Pancreas (tissue), 10 donors: ENCODE data around the gene IFIT1. TPM values are rescaled to one million over a fixed set of nuclear protein-coding genes. Genes with fewer than 3 reads are reported as not detected.

Source experiments
- ATAC-seq, 4 donors: fragments of 200-7000 bp; cut with Tn5 transposase; one replicate each; pipeline versions ENCODE4 v1.8.0 to v1.9.1; 2020; ENCODE audit warnings: mild to moderate bottlenecking in 4 of 4, moderate library complexity in 4 of 4
- DNase-seq, 6 donors: peaks; one replicate each; pipeline ENCODE4 v3.0.0-alpha.2; 2020
- FAIRE-seq: peaks from 2 replicates; lab custom pipeline; 2012; peaks lifted over from hg19 to GRCh38; lab: Jason Lieb, UNC
- H3K27ac ChIP-seq, 4 donors: fragments of 200-600 bp; sonication (generic); 1 replicate in 3 of 4; 2 replicates in 1 of 4; pipeline versions ENCODE4 v1.5.0 to v1.8.0; 2020
- H3K27me3 ChIP-seq, 4 donors: fragments of 200-600 bp; one replicate each; pipeline ENCODE4 v1.8.0; 2021
- H3K36me3 ChIP-seq, 3 donors: fragments of 200-600 bp; sonication (generic) in 1 of 3; one replicate each; pipeline versions ENCODE4 v1.5.0 to v1.8.0; 2020 to 2021
- H3K4me1 ChIP-seq, 3 donors: fragments of 200-600 bp; one replicate each; pipeline ENCODE4 v1.8.0; 2021
- H3K4me3 ChIP-seq, 4 donors: fragments of 200-600 bp; sonication (generic) in 2 of 4; one replicate each; pipeline versions ENCODE4 v1.5.0 to v1.8.0; 2020 to 2021
- H3K9me3 ChIP-seq, 4 donors: fragments of 200-600 bp; one replicate each; pipeline ENCODE4 v1.8.0; 2021
- CTCF ChIP-seq, 4 donors: fragments of 200-600 bp; sonication (generic) in 3 of 4; IDR thresholded peaks; one replicate each; pipeline versions ENCODE4 v1.5.0 to v1.8.0; 2021; ENCODE audit warnings: antibody characterized with exemption in 4 of 4
- WGBS, 2 donors: extraction: QIAGEN DNeasy Blood & Tissue Kit; methylation state at CpG; one replicate each; pipeline ENCODE4 v1.1.7; 2013; 5-methylcytosine and 5-hydroxymethylcytosine counted together
- intact Hi-C, 3 donors: fragments of 100-400 bp; cut with DNase I; formaldehyde crosslinking; loops; one replicate each; pipeline versions ENCODE4 v1.11.1 to v1.14.2; 2022
- polyA plus RNA-seq, 2 donors: library from polyadenylated mRNA; stranded (reverse); fragments of 200-250 nt; gene quantifications; one replicate each; pipeline ENCODE4 v1.2.3, GENCODE V29; 2013
- total RNA-seq, 6 donors: library from RNA; stranded (reverse); fragmentation: NEBNext Ultra II Directional in 4 of 6; extraction: Animal tissue kit (Norgen Biotek cat#: 25700) in 4 of 6; gene quantifications; one replicate each; pipeline versions ENCODE4 v1.2.1 to v1.2.4, GENCODE V29; 2021 to 2023
- donor health status: healthy with polysubstance abuse.
- donor health status: DM: no; HTN: no; CAD: no; lungs with moderate emphysema.
- donor health status: DM: no; HTN: no; CAD: no.
- donor health status: control.
- donor health status: control.
- donor health status: Bipolar disorder and iron deficiency.
- donor health status: DM: yes; HTN: yes; CAD: no.
- donor health status: DM: no; HTN: no; CAD: no.
- donor health status: DM: no; HTN: no; CAD: no.
- donor health status: DM: yes; HTN: yes; CAD: no.

The IFIT1 gene
- total and polyA plus RNA-seq, 8 donors, result 2.4 to 11.4 (median 4.0) TPM

DNA sequence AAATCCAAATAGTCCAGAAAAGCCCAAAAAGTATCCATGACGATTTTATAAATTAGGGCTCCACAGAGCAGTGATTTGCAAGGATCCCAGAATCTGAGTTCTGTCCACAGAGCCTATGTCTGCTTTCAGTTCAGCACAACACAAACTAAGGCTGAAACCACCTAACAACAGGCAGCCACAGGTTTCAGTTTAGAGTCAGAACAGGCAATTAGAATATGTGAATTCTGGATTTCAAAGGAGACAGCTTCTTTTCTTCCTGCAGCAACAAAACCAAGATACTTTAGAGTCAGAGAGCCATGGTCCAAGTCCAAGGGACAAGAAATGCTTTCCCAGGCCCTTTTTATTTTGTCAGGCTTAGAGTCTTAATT lies 41.0 kb upstream of the IFIT1 start:
- H3K36me3 ChIP-seq, result no peaks in the 10 kb centered on the region
- H3K4me1 ChIP-seq, result peaks cover 0 to 8% (median 6%) of the 10 kb centered on the region in 3 donors
- ATAC-seq, result peak; percentile 17 to 60 (median 38)
- TF ChIP-seq CTCF (IDR thresholded peaks at IDR 0.05), result no peak
- no peak for DNase-seq
- H3K27me3 ChIP-seq, result no peaks in the 10 kb centered on the region
- H3K4me3 ChIP-seq, result no peak overlapping the region
- intact Hi-C loops, result no loop called here
- WGBS, 2 donors, result 27 to 39% methylated on average over 1 of the region's 1 CpG
- H3K27ac ChIP-seq, result peak overlapping the region; percentile 72 to 90 (median 78)
- no peak for FAIRE-seq
- H3K9me3 ChIP-seq, result no peaks in the 10 kb centered on the region

DNA sequence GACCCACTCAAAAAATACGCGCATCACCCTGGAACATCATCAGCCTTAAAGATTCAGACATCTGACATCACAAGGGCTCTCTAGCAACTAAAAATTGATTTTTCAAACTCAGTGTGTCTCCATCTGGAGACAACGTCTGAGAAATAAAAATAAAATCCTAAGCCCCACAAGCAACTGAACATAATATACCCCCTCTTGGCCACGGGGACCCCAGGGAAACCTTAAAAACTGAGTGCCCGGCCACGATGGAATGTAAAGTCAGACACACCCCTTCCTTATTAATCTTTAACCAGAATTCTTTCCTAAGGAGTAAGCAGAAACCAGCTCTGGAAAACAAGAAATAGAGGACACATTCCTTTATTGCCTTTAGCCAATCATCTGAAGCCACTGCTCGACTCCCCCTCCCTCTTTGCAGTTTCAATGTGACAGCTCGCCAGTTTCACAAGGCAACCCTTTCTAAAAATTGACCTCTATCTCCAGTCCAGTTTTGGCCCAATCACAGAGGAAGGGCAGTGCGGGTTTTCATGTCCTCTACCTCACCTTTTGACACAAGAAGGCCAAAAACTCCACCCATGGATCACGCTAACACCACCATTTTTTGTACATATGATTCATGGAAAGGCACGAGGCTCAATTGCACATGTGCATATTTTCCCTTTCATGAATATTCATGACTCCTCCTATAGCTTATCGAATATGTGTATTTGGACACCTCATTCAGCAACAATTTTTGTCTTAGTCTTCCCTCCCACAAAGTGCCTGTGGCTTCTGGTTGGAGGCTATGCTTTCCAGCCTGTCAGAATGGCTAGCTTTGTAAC lies 40.4 kb upstream of the IFIT1 start:
- FAIRE-seq (no peak), ATAC-seq (peak; percentile 83 to 90 (median 88)), DNase-seq (peak in 4 of 6 donors; percentile 39 to 74 (median 62))
- no peak overlapping the region for H3K4me3 ChIP-seq
- no peak for TF ChIP-seq CTCF (IDR thresholded peaks at IDR 0.05)
- H3K9me3 ChIP-seq, result no peaks in the 10 kb centered on the region
- peak overlapping the region; percentile 72 to 90 (median 78) for H3K27ac ChIP-seq
- WGBS, 2 donors, result 14 to 21% methylated on average over 12 of the region's 12 CpGs
- H3K27me3 ChIP-seq, result no peaks in the 10 kb centered on the region
- intact Hi-C loops, result no loop called here
- peaks cover 0 to 8% (median 6%) of the 10 kb centered on the region in 3 donors for H3K4me1 ChIP-seq
- no peaks in the 10 kb centered on the region for H3K36me3 ChIP-seq

GRCh38 chr10:89352802-89353201 lies 39.6 kb upstream of the IFIT1 start:
- FAIRE-seq, result no peak
- WGBS, 2 donors, result 94% methylated on average over 4 of the region's 4 CpGs
- no peak for ATAC-seq
- intact Hi-C loops, result no loop called here
- H3K36me3 ChIP-seq, result no peaks in the 10 kb centered on the region
- H3K9me3 ChIP-seq, result no peaks in the 10 kb centered on the region
- no peak overlapping the region for H3K4me3 ChIP-seq
- DNase-seq, result no peak
- no peaks in the 10 kb centered on the region for H3K27me3 ChIP-seq
- TF ChIP-seq CTCF (IDR thresholded peaks at IDR 0.05), result no peak
- H3K27ac ChIP-seq, result peak overlapping the region in 3 of 4 donors; percentile 72 to 90 (median 85)
- H3K4me1 ChIP-seq, result peaks cover 0 to 8% (median 6%) of the 10 kb centered on the region in 3 donors

- intact Hi-C loops, result no loop called here
- Histone ChIP-seq H3K36me3 (no peaks in the 10 kb centered on the region), H3K9me3 (no peaks in the 10 kb centered on the region), H3K27me3 (no peaks in the 10 kb centered on the region), H3K27ac (no peak overlapping the region), H3K4me1 (peaks cover 0 to 8% (median 6%) of the 10 kb centered on the region in 3 donors), H3K4me3 (no peak overlapping the region)
- TF ChIP-seq CTCF (IDR thresholded peaks at IDR 0.05), result no peak
- no peak for DNase-seq
- 90 to 100% methylated on average over 2 of the region's 2 CpGs for WGBS, 2 donors
- no peak for ATAC-seq
- no peak for FAIRE-seq
Observed at GRCh38 chr10:89355394-89355931, 37.0 kb upstream of the IFIT1 start.

DNA sequence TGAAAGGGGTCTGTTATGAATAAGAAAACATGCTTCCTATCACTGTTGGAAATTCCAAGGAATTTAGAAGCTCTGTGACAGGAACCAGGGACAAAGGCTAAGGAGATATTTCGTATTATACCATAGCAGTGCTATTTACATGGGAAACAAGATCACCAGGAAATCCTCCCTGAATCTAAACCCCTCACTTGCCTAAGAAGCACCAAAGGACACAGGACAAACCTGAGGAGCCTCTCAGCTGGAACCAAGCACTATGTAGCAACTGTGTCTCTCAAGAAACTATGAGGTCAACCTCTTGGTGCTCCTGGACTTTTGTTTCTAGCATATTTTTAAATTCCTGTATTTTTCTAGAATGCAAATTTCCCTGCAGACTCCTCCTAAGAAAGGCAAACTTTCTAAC lies 35.3 kb upstream of the IFIT1 start:
- intact Hi-C loops, result no loop called here
- ATAC-seq, result no peak
- no peak for FAIRE-seq
- no peak for TF ChIP-seq CTCF (IDR thresholded peaks at IDR 0.05)
- no peak for DNase-seq
- Histone ChIP-seq H3K27me3 (no peaks in the 10 kb centered on the region), H3K36me3 (no peaks in the 10 kb centered on the region), H3K4me1 (no peaks in the 10 kb centered on the region), H3K9me3 (no peaks in the 10 kb centered on the region), H3K4me3 (no peak overlapping the region), H3K27ac (no peak overlapping the region)
- WGBS, 2 donors, result 78 to 82% methylated on average over 1 of the region's 1 CpG
